ENCODE measurements around the gene PIAS1.
"Not testable (repeated sequence)": the region's sequence is repeated elsewhere in the genome, so short reads cannot be mapped to it uniquely, and the experiment has no call there.

The PIAS1 gene

DNA sequence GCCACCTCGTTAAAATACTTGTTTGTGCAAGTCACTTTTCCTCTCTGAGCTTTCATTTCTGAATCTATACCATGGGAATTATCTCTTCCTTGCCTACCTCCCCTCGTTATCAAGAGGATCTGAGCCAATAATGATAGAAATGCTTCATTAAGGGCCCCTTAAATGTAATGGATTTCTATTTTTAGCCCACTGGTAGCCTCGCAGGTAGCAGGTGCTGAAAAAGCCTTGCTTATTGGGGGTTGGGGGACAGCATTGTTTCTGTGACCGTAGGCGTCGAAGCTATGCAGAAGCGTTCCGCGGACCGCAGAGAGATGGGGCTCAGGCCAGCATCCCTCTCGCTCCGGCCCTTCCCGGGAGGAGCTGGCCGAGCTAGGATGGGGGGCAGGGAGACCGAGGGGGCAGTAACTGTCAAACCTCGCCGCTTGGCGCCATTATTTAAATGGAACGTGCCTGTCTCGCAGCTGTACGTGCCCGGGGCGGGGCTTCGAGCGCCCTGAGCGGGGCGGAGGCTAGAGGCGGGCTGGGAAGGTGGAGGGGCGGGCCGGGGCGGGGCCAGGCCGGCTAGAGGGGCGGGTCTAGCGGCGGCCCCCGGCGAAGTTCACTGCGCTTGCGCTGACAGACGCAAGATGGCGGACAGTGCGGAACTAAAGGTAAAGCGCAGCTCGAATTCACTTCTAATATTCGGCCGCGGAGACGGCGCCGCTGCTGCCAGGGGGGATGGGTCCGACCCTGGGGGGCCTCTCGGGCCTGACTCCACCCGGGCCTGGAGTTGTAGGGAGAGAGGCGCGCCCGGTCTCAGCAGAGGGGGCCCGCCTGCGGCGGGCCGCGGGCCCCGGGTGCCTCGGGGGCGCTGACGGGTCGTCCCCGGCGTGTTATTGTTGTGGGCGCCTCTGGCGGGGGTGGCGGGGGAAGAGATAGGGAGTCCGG lies at the start of gene PIAS1 (continued):
- TF ChIP-seq RBAK (tag by site-specific recombination; IDR thresholded peaks at IDR 0.05) (no peak), ZNF48 (tag by site-specific recombination; IDR thresholded peaks at IDR 0.05) (no peak), ZBTB1 (tag by site-specific recombination; IDR thresholded peaks at IDR 0.05) (peak; percentile 39; the same call in 1 of the 2 replicates)
- TF ChIP-seq, protein P1, sequence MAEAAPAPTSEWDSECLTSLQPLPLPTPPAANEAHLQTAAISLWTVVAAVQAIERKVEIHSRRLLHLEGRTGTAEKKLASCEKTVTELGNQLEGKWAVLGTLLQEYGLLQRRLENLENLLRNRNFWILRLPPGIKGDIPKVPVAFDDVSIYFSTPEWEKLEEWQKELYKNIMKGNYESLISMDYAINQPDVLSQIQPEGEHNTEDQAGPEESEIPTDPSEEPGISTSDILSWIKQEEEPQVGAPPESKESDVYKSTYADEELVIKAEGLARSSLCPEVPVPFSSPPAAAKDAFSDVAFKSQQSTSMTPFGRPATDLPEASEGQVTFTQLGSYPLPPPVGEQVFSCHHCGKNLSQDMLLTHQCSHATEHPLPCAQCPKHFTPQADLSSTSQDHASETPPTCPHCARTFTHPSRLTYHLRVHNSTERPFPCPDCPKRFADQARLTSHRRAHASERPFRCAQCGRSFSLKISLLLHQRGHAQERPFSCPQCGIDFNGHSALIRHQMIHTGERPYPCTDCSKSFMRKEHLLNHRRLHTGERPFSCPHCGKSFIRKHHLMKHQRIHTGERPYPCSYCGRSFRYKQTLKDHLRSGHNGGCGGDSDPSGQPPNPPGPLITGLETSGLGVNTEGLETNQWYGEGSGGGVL (tag by site-specific recombination; IDR thresholded peaks at IDR 0.05): peak; percentile 66; the same call in 1 of the 2 replicates

DNA sequence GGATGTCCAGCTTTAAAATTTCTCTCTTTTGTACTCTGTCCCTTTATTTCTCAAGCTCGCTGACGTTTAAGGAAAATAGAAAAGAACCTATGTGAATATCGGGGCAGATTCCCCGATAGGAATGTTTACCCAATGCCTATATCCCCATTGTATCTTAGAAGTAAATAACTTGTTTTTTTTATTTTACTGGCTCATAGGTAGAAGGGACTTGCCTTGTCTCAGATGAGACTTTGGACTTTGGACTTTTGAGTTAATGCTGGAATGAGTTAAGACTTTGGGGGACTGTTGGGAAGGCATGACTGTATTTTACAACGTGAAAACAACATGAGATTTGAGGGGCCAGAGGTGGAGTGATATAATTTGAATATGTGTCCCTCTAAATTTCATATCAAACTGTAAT lies 46.5 kb upstream of the PIAS1 start:
- H3K4me1 ChIP-seq (ENCODE audit: control insufficient read depth, insufficient read depth, low read length); H3K4me3 ChIP-seq (ENCODE audit: low read depth, low read length); H3K27ac ChIP-seq (ENCODE audit: extremely low read depth, low read depth, low read length); H3K36me3 ChIP-seq (ENCODE audit: control insufficient read depth in 2 of 2, insufficient read depth in 1 of 2, low read length in 2 of 2); CTCF ChIA-PET; H3K9me3 ChIP-seq (ENCODE audit: control insufficient read depth, insufficient read depth, low read depth, low read length); POLR2A ChIA-PET: not testable (repeated sequence)

DNA sequence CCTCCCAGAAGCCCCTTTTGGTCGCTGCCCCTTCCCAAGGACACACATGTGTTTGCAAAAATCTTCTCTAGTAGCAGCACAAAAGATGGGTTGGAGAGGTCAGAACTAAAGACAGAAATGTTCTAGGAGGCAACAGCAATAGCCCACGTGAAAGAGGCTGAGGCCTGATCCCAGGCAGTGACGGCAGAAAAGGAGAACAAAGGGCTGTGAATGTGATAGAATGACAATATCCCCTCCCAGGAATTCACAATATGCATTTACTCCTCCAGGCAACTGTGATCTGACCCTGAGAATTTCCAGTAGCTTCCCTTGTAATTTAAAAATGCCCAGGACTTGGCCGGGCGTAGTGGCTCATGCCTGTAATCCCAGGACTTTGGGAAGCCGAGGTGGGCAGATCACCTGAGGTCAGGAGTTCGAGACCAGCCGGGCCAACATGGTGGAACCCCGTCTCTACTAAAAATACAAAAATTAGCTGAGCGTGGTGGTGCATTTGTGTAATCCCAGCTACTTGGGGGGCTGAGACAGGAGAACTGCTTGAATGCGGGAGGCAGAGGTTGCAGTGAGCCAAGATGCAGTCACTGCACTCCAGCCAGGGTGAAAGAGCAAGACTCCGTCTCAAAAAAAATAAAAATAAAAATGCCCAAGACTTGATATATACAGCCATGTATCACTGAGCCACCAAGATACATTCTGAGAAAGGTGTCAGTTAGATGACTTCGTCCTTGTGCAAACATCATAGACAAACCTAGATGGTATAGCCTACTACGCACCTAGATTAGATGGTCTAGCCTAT lies 43.6 kb upstream of the PIAS1 start:
- ChIA-PET POLR2A (no interaction called here), CTCF (interaction anchor here (0.6 kb wide), 1 partner anchor 12 kb away, joined by 3 read pairs; no protein-coding TSS in a partner anchor)
- no peak for TF ChIP-seq ZNF423 (tag by site-specific recombination; IDR thresholded peaks at IDR 0.05)
- TF ChIP-seq, protein P2, sequence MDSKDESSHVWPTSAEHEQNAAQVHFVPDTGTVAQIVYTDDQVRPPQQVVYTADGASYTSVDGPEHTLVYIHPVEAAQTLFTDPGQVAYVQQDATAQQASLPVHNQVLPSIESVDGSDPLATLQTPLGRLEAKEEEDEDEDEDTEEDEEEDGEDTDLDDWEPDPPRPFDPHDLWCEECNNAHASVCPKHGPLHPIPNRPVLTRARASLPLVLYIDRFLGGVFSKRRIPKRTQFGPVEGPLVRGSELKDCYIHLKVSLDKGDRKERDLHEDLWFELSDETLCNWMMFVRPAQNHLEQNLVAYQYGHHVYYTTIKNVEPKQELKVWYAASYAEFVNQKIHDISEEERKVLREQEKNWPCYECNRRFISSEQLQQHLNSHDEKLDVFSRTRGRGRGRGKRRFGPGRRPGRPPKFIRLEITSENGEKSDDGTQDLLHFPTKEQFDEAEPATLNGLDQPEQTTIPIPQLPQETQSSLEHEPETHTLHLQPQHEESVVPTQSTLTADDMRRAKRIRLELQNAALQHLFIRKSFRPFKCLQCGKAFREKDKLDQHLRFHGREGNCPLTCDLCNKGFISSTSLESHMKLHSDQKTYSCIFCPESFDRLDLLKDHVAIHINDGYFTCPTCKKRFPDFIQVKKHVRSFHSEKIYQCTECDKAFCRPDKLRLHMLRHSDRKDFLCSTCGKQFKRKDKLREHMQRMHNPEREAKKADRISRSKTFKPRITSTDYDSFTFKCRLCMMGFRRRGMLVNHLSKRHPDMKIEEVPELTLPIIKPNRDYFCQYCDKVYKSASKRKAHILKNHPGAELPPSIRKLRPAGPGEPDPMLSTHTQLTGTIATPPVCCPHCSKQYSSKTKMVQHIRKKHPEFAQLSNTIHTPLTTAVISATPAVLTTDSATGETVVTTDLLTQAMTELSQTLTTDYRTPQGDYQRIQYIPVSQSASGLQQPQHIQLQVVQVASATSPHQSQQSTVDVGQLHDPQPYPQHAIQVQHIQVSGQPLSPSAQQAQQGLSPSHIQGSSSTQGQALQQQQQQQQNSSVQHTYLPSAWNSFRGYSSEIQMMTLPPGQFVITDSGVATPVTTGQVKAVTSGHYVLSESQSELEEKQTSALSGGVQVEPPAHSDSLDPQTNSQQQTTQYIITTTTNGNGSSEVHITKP (tag by site-specific recombination; IDR thresholded peaks at IDR 0.05): peak; percentile 39
- TF ChIP-seq ZNF114 (tag by site-specific recombination; IDR thresholded peaks at IDR 0.05): no peak
- no peak for TF ChIP-seq ZNF140 (tag by site-specific recombination; IDR thresholded peaks at IDR 0.05)
- Histone ChIP-seq H3K4me3 (ENCODE audit: low read depth, low read length) (no peak overlapping the region), H3K27ac (ENCODE audit: extremely low read depth, low read depth, low read length) (no peak overlapping the region), H3K9me3 (ENCODE audit: control insufficient read depth, insufficient read depth, low read depth, low read length) (no peaks in the 10 kb centered on the region), H3K36me3 (ENCODE audit: control insufficient read depth in 2 of 2, insufficient read depth in 1 of 2, low read length in 2 of 2) (no peaks in the 10 kb centered on the region), H3K4me1 (ENCODE audit: control insufficient read depth, insufficient read depth, low read length) (no peaks in the 10 kb centered on the region)

DNA sequence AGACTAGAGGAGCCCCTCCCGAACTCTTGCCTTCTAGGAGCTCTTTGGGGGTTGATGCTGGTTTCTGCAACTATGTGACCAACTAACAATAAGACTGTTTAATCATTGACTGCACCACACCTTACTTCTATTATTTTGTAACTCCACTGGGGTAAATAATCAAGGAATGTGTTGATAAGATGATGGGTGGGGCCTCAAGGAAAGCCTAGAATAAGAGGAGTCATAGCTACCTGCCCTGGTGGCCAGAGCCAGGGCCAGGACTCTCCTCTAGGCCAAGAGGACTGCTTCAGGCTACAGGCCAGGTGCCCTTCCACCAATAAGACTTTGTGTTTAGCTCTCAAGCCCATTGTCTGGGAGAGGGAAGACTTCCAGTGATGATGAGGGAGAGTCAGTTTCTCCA lies 41.2 kb upstream of the PIAS1 start:
- Histone ChIP-seq H3K9me3 (ENCODE audit: control insufficient read depth, insufficient read depth, low read depth, low read length) (no peaks in the 10 kb centered on the region), H3K4me3 (ENCODE audit: low read depth, low read length) (no peak overlapping the region), H3K4me1 (ENCODE audit: control insufficient read depth, insufficient read depth, low read length) (no peaks in the 10 kb centered on the region), H3K27ac (ENCODE audit: extremely low read depth, low read depth, low read length) (no peak overlapping the region), H3K36me3 (ENCODE audit: control insufficient read depth in 2 of 2, insufficient read depth in 1 of 2, low read length in 2 of 2) (no peaks in the 10 kb centered on the region)
- POLR2A ChIA-PET: no interaction called here
- CTCF ChIA-PET: interaction anchor here (0.7 kb wide), 1 partner anchor 140 kb away, joined by 3 read pairs; no protein-coding TSS in a partner anchor
- TF ChIP-seq, protein P3, sequence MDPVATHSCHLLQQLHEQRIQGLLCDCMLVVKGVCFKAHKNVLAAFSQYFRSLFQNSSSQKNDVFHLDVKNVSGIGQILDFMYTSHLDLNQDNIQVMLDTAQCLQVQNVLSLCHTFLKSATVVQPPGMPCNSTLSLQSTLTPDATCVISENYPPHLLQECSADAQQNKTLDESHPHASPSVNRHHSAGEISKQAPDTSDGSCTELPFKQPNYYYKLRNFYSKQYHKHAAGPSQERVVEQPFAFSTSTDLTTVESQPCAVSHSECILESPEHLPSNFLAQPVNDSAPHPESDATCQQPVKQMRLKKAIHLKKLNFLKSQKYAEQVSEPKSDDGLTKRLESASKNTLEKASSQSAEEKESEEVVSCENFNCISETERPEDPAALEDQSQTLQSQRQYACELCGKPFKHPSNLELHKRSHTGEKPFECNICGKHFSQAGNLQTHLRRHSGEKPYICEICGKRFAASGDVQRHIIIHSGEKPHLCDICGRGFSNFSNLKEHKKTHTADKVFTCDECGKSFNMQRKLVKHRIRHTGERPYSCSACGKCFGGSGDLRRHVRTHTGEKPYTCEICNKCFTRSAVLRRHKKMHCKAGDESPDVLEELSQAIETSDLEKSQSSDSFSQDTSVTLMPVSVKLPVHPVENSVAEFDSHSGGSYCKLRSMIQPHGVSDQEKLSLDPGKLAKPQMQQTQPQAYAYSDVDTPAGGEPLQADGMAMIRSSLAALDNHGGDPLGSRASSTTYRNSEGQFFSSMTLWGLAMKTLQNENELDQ (tag by site-specific recombination; IDR thresholded peaks at IDR 0.05; ENCODE audit: low read depth): no peak
- no peak for TF ChIP-seq WT1 (tag by site-specific recombination; IDR thresholded peaks at IDR 0.05)
- TF ChIP-seq HOXA7 (CRISPR knock-in tag; IDR thresholded peaks at IDR 0.05; ENCODE audit: borderline replicate concordance): no peak
- TF ChIP-seq IKZF3 (tag by site-specific recombination; IDR thresholded peaks at IDR 0.05): no peak
- TF ChIP-seq, protein P4, sequence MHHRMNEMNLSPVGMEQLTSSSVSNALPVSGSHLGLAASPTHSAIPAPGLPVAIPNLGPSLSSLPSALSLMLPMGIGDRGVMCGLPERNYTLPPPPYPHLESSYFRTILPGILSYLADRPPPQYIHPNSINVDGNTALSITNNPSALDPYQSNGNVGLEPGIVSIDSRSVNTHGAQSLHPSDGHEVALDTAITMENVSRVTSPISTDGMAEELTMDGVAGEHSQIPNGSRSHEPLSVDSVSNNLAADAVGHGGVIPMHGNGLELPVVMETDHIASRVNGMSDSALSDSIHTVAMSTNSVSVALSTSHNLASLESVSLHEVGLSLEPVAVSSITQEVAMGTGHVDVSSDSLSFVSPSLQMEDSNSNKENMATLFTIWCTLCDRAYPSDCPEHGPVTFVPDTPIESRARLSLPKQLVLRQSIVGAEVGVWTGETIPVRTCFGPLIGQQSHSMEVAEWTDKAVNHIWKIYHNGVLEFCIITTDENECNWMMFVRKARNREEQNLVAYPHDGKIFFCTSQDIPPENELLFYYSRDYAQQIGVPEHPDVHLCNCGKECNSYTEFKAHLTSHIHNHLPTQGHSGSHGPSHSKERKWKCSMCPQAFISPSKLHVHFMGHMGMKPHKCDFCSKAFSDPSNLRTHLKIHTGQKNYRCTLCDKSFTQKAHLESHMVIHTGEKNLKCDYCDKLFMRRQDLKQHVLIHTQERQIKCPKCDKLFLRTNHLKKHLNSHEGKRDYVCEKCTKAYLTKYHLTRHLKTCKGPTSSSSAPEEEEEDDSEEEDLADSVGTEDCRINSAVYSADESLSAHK (tag by site-specific recombination; IDR thresholded peaks at IDR 0.05): no peak
- no peak for TF ChIP-seq ZNF777 (tag by site-specific recombination; IDR thresholded peaks at IDR 0.05; ENCODE audit: borderline replicate concordance)

Data from HEK293 (cell line).